HG03354 (cell line): Measurements from ENCODE around the gene LRRC43.

Source experiments
- ATAC-seq: cut with Tn5 transposase; IDR thresholded peaks from one replicate; pipeline ENCODE4 v1.9.1; 2021; ENCODE audit warnings: mild to moderate bottlenecking; ENCODE audit not compliant: unreplicated experiment, poor library complexity, severe bottlenecking

The LRRC43 gene

GRCh38 chr12:122208073-122208820, 25.3 kb downstream of the LRRC43 start:
- ATAC-seq: no peak

- no peak for ATAC-seq
These were observed 32.8 kb downstream of the LRRC43 start for GRCh38 chr12:122215771-122216170.

GRCh38 chr12:122216445-122216844, 33.5 kb downstream of the LRRC43 start:
- no peak for ATAC-seq

GRCh38 chr12:122225683-122226365, 42.9 kb downstream of the LRRC43 start, which contains the start of gene DIABLO:
Gene DIABLO (minus strand): TSS chr12:122226052. CDS start chr12:122226014, 38 bp downstream.
- ATAC-seq: peak; percentile 94

- ATAC-seq: no peak
These were observed 43.6 kb downstream of the LRRC43 start for GRCh38 chr12:122226366-122227125.

GRCh38 chr12:122227341-122227740, 44.4 kb downstream of the LRRC43 start:
- ATAC-seq: no peak

- no peak for ATAC-seq
These were observed 45.2 kb downstream of the LRRC43 start for GRCh38 chr12:122228092-122228491.

GRCh38 chr12:122230798-122231197, 47.9 kb downstream of the LRRC43 start:
- no peak for ATAC-seq

- no peak for ATAC-seq
These were observed 49.8 kb downstream of the LRRC43 start for GRCh38 chr12:122232691-122233090.

GRCh38 chr12:122235741-122236140, 52.8 kb downstream of the LRRC43 start:
- ATAC-seq: no peak

GRCh38 chr12:122238861-122239260, 55.9 kb downstream of the LRRC43 start:
- ATAC-seq: no peak

- ATAC-seq: no peak
These were observed 61.0 kb downstream of the LRRC43 start for GRCh38 chr12:122243965-122244364.

GRCh38 chr12:122244565-122245371, 61.8 kb downstream of the LRRC43 start:
- no peak for ATAC-seq

- ATAC-seq: no peak
These were observed 62.6 kb downstream of the LRRC43 start for GRCh38 chr12:122245553-122245952.

- ATAC-seq: no peak
These were observed 67.1 kb downstream of the LRRC43 start for GRCh38 chr12:122250047-122250446.

- no peak for ATAC-seq
These were observed 67.6 kb downstream of the LRRC43 start for GRCh38 chr12:122250536-122250935.
